GM18868 (cell line): ENCODE data around the gene CSTF2T.

Source experiments
- ATAC-seq: cut with Tn5 transposase; IDR thresholded peaks from one replicate; pipeline ENCODE4 v1.9.1; 2021; ENCODE audit warnings: mild to moderate bottlenecking, moderate library complexity; ENCODE audit not compliant: unreplicated experiment

Gene CSTF2T, protein sequence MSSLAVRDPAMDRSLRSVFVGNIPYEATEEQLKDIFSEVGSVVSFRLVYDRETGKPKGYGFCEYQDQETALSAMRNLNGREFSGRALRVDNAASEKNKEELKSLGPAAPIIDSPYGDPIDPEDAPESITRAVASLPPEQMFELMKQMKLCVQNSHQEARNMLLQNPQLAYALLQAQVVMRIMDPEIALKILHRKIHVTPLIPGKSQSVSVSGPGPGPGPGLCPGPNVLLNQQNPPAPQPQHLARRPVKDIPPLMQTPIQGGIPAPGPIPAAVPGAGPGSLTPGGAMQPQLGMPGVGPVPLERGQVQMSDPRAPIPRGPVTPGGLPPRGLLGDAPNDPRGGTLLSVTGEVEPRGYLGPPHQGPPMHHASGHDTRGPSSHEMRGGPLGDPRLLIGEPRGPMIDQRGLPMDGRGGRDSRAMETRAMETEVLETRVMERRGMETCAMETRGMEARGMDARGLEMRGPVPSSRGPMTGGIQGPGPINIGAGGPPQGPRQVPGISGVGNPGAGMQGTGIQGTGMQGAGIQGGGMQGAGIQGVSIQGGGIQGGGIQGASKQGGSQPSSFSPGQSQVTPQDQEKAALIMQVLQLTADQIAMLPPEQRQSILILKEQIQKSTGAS

DNA sequence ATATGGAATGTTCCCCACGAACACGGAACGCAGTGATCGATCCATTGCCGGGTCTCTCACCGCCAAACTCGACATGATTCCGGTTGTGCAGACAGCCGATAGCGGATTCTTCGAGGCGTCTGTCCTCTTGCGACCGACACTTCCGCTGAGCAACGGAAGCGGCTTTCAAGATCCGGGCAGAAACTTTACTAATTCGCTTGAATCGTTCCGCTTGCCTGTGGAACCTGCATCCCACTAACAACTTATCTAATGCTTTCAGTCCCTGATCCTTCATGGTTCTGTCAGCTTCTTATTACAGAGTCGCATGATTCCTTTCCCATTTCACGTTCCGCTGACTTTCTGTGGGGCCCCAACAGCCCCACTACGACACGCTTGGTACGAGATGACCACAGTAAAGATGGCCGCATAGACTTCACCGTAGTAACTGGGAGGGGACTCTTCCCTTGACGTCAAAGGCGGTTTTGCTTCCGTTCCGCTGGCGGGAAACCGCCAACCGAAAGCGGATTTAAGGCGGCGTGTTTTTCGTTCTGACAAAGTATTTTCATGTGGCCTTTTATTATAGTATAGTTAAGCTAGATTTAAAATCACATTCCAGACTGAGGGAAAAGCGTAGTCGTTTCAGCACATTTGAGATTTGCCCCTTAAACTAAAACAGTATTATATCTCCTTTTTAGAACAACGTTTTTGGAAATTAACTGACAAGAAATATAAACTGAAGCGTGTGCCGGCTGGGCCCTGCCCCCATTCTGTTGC is at the start of gene CSTF2T:
Gene CSTF2T (minus strand): TSS at position 121 of the 753 bp plus-strand sequence. CDS start 46 bp downstream, at position 75.
- ATAC-seq = peak; percentile 94

GRCh38 chr10:51748959-51749358 is 49.6 kb upstream of the CSTF2T start:
- no peak for ATAC-seq

GRCh38 chr10:51747216-51747615 is 47.8 kb upstream of the CSTF2T start:
- ATAC-seq = no peak

DNA sequence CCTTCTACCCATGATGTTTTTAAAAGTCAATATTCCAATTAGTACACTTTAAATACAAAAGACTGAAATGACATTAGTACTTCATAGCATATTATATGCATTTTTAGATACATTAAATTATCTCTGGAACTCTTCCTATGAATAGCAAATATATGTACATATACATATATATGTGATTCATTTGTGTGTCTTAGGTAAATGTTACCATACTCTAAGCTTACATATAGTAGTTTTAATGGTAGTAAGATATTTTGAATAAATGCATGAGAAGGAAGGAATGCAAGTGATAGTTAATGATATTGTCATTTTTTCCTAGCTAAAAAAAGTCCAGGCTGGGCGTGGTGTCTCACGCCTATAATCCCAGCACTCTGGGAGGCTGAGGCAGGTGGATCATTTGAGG is 46.0 kb upstream of the CSTF2T start:
- ATAC-seq = no peak

DNA sequence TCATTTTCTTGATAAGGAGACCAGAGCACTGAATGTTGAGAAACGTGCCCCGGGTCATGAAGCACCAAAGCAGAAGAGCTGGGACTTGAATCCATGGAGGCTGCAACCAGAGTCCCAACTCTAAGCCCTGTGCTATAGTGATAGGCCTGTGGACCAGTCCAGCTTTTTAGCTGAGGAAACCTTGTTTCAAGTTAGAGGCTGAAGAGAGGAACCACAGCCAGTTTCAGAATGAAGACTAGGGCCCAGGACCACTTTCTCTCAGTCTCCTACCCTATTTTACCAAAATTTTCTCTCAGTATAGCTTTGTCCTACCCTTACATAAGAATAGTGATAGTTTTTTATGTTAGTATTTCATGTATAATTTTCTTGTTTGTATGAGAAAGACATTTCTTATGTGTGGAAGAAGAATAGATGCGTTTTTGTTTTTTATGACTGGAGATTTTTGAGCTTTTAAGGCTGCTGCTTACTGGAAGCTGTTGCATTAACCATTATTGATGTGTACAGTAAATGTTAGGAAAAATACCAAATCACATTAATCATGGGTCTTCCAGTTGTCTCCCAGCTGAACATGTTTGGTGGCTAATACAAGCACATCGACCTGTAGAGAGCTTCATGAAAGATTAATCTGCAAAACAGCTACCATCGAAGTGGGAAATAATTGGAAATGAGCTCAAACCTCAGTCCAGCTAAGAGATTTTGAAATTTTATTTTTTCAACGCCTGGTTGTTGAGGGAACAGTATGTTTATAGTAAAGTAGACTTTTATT is 45.0 kb upstream of the CSTF2T start:
- ATAC-seq = peak; percentile 59

DNA sequence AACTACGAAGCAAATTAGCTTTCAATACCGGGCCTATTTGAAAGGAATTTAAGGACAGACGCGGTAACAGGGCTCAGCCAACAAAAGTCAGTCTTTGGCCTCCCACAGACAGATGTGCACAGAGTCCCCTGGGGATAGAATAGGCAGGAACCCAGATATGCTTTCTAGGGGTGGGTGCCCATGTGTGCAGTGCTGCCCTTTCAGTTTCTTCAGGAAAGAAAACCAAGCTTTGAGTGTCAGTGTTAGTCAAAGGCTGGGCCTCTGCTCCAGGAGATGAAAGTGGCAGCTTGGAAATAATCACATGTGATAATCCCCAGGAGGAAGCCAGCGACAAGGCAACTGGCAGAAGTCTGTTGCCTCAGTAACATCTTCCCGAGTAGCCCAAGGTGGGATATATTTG is 43.8 kb upstream of the CSTF2T start:
- peak; percentile 97 for ATAC-seq

GRCh38 chr10:51733057-51733456 is 33.7 kb upstream of the CSTF2T start:
- no peak for ATAC-seq

- ATAC-seq = no peak
Observed at GRCh38 chr10:51729822-51730555, 30.6 kb upstream of the CSTF2T start.

DNA sequence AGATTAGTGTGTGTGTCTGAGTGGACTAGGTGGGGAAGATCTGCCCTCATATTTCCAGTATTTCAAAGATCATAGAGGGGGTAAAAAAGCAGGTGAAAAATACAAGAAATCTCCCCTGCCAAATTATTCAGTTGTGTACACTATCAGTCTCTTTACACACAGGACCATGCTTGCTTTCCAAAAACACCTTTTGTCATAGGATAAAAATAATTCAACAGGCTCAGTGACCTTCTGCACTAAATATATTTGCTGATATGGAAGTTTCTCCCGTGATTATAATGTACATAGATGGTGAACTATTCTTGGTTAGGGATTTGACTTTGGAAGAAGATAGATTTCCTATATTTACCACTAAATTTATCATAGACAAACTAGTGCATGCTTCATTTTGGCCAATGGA is 24.6 kb upstream of the CSTF2T start:
- no peak for ATAC-seq

DNA sequence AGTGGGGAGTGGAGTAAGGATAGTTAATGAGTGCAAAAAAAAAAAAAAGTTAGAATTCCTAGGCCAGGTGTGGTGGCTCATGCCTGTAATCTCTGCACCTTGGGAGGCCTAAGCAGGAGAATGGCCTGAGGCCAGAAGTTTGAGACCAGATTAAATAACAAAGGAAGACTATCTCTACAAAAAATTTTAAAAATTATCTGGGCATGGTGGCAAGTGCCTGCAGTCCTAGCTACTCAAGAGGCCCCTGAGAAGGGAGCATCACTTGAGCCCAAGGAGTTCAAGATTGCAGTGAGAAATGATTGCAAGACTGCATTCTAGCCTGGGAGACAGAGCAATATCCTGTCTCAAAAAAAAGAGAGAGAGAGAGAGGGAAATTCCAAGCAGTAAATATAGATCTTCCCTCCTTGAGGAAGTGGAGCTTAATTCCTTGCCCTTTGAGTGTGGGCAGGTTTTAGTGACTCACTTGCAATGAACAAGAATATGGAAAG is 19.5 kb upstream of the CSTF2T start:
- ATAC-seq = no peak

DNA sequence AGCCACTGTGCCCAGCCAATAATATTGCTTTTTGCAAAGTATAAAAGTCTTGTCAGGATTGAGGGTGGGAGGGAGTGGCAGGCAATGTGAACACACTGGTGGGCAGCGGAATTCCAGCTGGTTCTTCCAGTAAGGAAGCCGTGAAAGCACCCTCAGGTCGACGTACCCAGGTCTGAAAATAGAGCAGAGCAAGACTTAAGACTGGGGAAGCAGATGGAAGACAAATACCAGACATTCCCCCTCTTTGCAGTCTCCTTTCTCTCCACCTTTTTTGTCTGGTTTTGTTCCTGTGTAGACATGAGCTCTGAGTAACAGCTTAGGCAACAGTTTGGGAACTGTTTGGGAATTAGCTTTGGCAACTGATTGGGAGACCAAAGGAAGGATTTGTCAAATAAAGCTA is 17.6 kb upstream of the CSTF2T start:
- no peak for ATAC-seq

- ATAC-seq = no peak
Observed at GRCh38 chr10:51711519-51711891, 12.1 kb upstream of the CSTF2T start.

GRCh38 chr10:51709324-51709972 is 10.1 kb upstream of the CSTF2T start:
- ATAC-seq = no peak

GRCh38 chr10:51708609-51709008 is 9.2 kb upstream of the CSTF2T start:
- ATAC-seq = no peak

DNA sequence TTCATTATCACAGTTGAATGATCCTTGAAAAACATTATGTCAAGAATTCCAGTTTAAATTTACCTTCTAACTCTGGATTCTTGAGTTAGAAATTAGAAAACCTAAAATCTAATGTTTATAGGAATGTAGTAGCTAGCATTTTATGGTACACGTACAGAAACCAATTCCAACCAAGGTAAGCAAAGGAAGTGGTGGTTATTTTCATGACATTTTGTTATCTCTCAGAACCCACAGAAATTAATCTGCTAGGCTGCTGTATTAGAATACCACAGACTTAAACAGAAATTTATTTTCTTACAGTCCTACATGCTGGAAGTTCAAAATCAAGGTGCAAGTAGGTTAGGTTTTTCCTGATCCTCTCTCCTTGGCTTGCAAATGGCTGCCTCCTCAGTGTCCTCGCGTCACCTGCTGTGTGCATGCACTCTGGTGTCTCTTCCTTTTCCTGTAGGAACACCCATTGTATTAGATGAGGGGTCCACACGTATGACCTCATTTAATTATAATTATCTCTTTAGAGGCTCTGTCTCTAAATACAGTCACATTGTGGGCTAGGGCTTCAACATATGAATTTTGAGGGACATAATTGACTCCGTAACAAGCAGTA is 8.5 kb upstream of the CSTF2T start:
- no peak for ATAC-seq

DNA sequence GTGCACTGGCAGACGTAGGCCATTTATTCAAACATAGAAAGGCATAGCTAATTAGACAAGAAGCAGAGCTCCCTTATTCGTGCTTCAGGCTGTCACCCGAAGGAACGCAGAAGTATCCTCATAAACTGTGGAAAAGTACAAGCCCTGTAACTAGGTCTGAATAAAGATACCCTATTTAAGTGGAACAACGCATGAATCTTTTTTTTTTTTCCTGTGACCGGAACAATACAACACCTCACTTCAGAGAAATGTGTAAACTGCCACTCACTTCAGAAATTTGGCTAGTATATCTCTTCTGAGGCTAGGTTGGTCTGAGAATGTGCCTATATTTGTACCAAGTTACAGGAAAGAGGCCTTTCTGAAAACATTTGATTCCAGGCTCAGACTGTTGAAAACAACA is 8.0 kb upstream of the CSTF2T start:
- no peak for ATAC-seq

DNA sequence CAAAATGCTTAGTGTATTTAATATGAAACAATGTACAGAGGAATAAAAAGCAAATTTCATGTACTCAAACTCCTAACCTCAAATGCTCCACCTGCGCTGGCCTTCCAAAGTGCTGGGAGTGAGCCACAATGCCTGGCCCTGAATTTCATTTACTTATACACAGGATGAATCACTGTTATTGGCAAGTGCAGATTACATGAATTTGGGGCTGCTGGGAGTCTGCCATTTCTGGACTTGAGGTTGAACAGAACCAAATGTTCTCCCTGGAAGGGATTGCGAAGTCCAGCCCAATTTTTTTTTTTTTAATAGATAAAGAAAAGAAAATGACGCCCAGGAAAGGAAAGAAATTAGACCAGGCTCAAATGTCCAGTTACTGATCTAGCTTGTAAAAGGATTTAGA is 6.8 kb upstream of the CSTF2T start:
- no peak for ATAC-seq

DNA sequence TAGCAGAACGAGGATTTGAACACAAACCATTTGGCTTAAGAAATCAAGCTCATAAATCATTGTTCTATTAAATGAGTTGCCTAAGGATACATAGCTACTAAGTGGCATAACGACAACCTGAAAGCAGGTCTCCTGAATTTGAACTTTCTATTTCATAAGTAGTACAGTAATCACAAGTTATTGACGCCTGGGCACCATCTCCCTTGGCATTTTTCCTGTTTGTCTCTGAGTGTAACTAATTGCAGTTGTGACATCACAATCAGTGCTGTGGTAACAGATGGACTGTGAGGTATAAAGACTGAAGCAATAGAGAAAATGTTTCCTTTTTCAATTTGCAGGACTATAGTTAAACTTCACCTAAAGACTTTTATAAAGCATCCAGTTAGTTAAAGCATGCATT is 6.4 kb upstream of the CSTF2T start:
- ATAC-seq = no peak

DNA sequence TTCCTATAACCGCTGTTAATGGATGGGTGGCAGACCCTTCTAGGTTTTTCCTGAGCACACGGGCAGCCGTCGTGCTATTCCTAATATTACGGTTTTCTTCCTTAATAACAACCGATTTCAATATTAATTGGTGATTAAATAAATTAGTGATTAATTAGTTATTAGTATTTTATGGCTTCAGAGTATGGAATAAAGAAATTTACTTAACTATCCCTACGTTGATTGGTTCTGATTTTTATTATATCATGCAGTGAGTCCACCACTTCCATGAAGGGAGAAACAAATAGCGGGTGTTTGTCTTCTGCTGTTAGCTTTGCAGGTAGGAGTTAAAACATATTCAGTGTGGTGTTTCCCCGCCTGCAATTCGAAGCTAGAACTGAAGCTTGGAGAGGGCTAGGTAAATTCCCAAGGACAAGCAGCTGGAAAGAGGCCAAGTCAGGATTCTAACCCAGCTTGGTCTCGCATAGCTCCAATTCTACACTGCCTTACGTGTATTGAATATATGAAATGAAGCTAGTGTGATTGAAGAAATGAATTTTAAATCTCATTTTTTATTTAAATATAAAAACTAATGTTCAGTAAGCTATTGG is 928 bp upstream of the CSTF2T start:
- no peak for ATAC-seq
